H9 (cell line): Measurements from ENCODE around the gene USP5. TPM values are rescaled to one million over a fixed set of nuclear protein-coding genes. Genes with fewer than 3 reads are reported as not detected.
"Not testable (repeated sequence)": the region's sequence is repeated elsewhere in the genome, so short reads cannot be mapped to it uniquely, and the experiment has no call there.

Source experiments
- DNase-seq: peaks from one replicate; pipeline ENCODE4 v3.0.0-alpha.2; 2017
- H2AFZ ChIP-seq: one replicate; pipeline ENCODE4 v1.6.1; 2013; ENCODE audit warnings: mild to moderate bottlenecking, low read length, control low read depth, moderate library complexity
- H2AK5ac ChIP-seq: 2 replicates; pipeline ENCODE4 v1.6.1; 2013; ENCODE audit warnings: low read length, control low read depth, mixed read lengths; ENCODE audit not compliant: insufficient read length
- H2BK120ac ChIP-seq: one replicate; pipeline ENCODE4 v1.6.1; 2013; ENCODE audit warnings: low read depth, mild to moderate bottlenecking, low read length, control low read depth, inconsistent platforms; ENCODE audit not compliant: poor library complexity, severe bottlenecking
- H2BK12ac ChIP-seq: 2 replicates; pipeline ENCODE4 v1.6.1; 2013; ENCODE audit warnings: low read length, control low read depth, mixed read lengths, low read depth; ENCODE audit not compliant: insufficient read length
- H2BK15ac ChIP-seq: 2 replicates; pipeline ENCODE4 v1.6.1; 2013; ENCODE audit warnings: low read depth, low read length, control low read depth
- H2BK20ac ChIP-seq: one replicate; pipeline ENCODE4 v1.6.1; 2013; ENCODE audit warnings: low read depth, mild to moderate bottlenecking, low read length, control low read depth, inconsistent platforms; ENCODE audit not compliant: poor library complexity, severe bottlenecking
- H2BK5ac ChIP-seq: 2 replicates; pipeline ENCODE4 v1.6.1; 2013; ENCODE audit warnings: low read length, control low read depth, mixed read lengths; ENCODE audit not compliant: insufficient read length
- H3K14ac ChIP-seq: 2 replicates; pipeline ENCODE4 v1.6.1; 2013; ENCODE audit warnings: low read length, control low read depth; ENCODE audit not compliant: insufficient read depth
- H3K18ac ChIP-seq: 2 replicates; pipeline ENCODE4 v1.6.1; 2013; ENCODE audit warnings: low read depth, mild to moderate bottlenecking, mixed read lengths, low read length, control low read depth; ENCODE audit not compliant: insufficient read length
- H3K23ac ChIP-seq: 2 replicates; pipeline ENCODE4 v1.6.1; 2013; ENCODE audit warnings: low read length, control low read depth, mixed read lengths, low read depth; ENCODE audit not compliant: insufficient read length
- H3K23me2 ChIP-seq: 2 replicates; pipeline ENCODE4 v1.6.1; 2013; ENCODE audit warnings: low read depth, mild to moderate bottlenecking, mixed read lengths, low read length, control low read depth; ENCODE audit not compliant: insufficient read length, poor library complexity, severe bottlenecking
- H3K27ac ChIP-seq: 2 replicates; pipeline ENCODE4 v1.5.1; 2013; ENCODE audit warnings: low read length, control low read depth, mixed read lengths, low read depth; ENCODE audit not compliant: insufficient read length
- H3K27me3 ChIP-seq: 2 replicates; pipeline ENCODE4 v1.6.1; 2013; ENCODE audit warnings: low read length, control low read depth, inconsistent platforms; ENCODE audit not compliant: insufficient read depth
- H3K4ac ChIP-seq: 2 replicates; pipeline ENCODE4 v1.6.1; 2013; ENCODE audit warnings: low read depth, mild to moderate bottlenecking, control low read depth, inconsistent platforms, low read length, moderate library complexity
- H3K4me1 ChIP-seq: 2 replicates; pipeline ENCODE4 v1.6.1; 2013; ENCODE audit warnings: low read length, control low read depth, inconsistent platforms; ENCODE audit not compliant: insufficient read depth
- H3K4me2 ChIP-seq: 2 replicates; pipeline ENCODE4 v1.6.1; 2013; ENCODE audit warnings: low read length, control low read depth, mixed read lengths; ENCODE audit not compliant: insufficient read length, insufficient read depth
- H3K56ac ChIP-seq: 2 replicates; pipeline ENCODE4 v1.6.1; 2013; ENCODE audit warnings: low read depth, mild to moderate bottlenecking, mixed read lengths, low read length, control low read depth; ENCODE audit not compliant: insufficient read length
- H3K79me1 ChIP-seq: 2 replicates; pipeline ENCODE4 v1.6.1; 2013; ENCODE audit warnings: low read depth, mild to moderate bottlenecking, moderate library complexity, low read length, control low read depth, inconsistent platforms; ENCODE audit not compliant: insufficient read depth, poor library complexity, severe bottlenecking
- H3K79me2 ChIP-seq: 2 replicates; pipeline ENCODE4 v1.6.1; 2013; ENCODE audit warnings: low read length, control low read depth, inconsistent platforms; ENCODE audit not compliant: insufficient read depth
- H3K9ac ChIP-seq: 2 replicates; pipeline ENCODE4 v1.6.1; 2013; ENCODE audit warnings: low read length, control low read depth, mixed read lengths; ENCODE audit not compliant: insufficient read length; ENCODE audit errors: extremely low read depth
- H3K9me3 ChIP-seq: one replicate; pipeline ENCODE4 v1.6.1; 2013; ENCODE audit warnings: low read depth, low read length, inconsistent platforms; ENCODE audit not compliant: control insufficient read depth
- H3T11ph ChIP-seq: one replicate; pipeline ENCODE4 v1.6.1; 2013; ENCODE audit warnings: mild to moderate bottlenecking, low read length, control low read depth, inconsistent platforms
- H4K20me1 ChIP-seq: one replicate; pipeline ENCODE4 v1.6.1; 2013; ENCODE audit not compliant: control insufficient read depth, insufficient read length, insufficient read depth
- H4K5ac ChIP-seq: 2 replicates; pipeline ENCODE4 v1.6.1; 2013; ENCODE audit warnings: low read depth, mild to moderate bottlenecking, mixed read lengths, low read length, control low read depth; ENCODE audit not compliant: insufficient read length
- H4K8ac ChIP-seq: replicated peaks from 2 replicates; pipeline ENCODE4 v1.6.1; 2013; ENCODE audit warnings: low read length, control low read depth, mixed read lengths, low read depth; ENCODE audit not compliant: insufficient read length
- H4K91ac ChIP-seq: 2 replicates; pipeline ENCODE4 v1.6.1; 2013; ENCODE audit warnings: low read depth, mild to moderate bottlenecking, moderate library complexity, mixed read lengths, low read length, control low read depth; ENCODE audit not compliant: insufficient read length
- H3K27ac Mint-ChIP-seq, 3 experiments: 2 replicates in 2 of 3; 3 replicates in 1 of 3; pipeline ENCODE4 v1.8.0; 2020 to 2021; ENCODE audit warnings: mixed read lengths in 3 of 3, mild to moderate bottlenecking in 1 of 3, moderate library complexity in 1 of 3
- H3K27me3 Mint-ChIP-seq: 2 replicates; pipeline ENCODE4 v1.8.0; 2021; ENCODE audit warnings: low read depth, mild to moderate bottlenecking, moderate library complexity, mixed read lengths
- H3K36me3 Mint-ChIP-seq, 3 experiments: 2 replicates in 2 of 3; 3 replicates in 1 of 3; pipeline ENCODE4 v1.8.0; 2020 to 2021; ENCODE audit warnings: low read depth in 3 of 3, mixed read lengths in 3 of 3; ENCODE audit not compliant: insufficient read depth in 1 of 3
- H3K4me1 Mint-ChIP-seq, 2 experiments: 2 replicates each; pipeline ENCODE4 v1.8.0; 2020; ENCODE audit warnings: mixed read lengths in 2 of 2
- H3K4me3 Mint-ChIP-seq, 2 experiments: 2 replicates in 1 of 2; 3 replicates in 1 of 2; pipeline ENCODE4 v1.8.0; 2020 to 2021; ENCODE audit warnings: mild to moderate bottlenecking in 2 of 2, mixed read lengths in 2 of 2, moderate library complexity in 1 of 2
- H3K9me3 Mint-ChIP-seq, 2 experiments: 2 replicates in 1 of 2; 3 replicates in 1 of 2; pipeline ENCODE4 v1.8.0; 2020; ENCODE audit warnings: mild to moderate bottlenecking in 2 of 2, mixed read lengths in 2 of 2, moderate library complexity in 1 of 2
- CTCF ChIP-seq: fragments of 200-600 bp; sonication (generic); conservative IDR thresholded peaks from 3 replicates; pipeline ENCODE4 v1.8.0; 2021; ENCODE audit warnings: antibody characterized with exemption, mild to moderate bottlenecking
- WGBS: extraction: QIAGEN DNeasy Blood & Tissue Kit; methylation state at CpG from one replicate; pipeline ENCODE4 v1.1.7; 2013; ENCODE audit warnings: missing lambda C conversion rate, low lambda C conversion rate, mixed read lengths; ENCODE audit not compliant: insufficient read length; ENCODE audit errors: extremely low coverage; 5-methylcytosine and 5-hydroxymethylcytosine counted together
- total RNA-seq: library from RNA; stranded (reverse); gene quantifications from 2 replicates; pipeline ENCODE4 v1.2.1, GENCODE V29; 2021

USP5 gene
- total RNA-seq, 1 experiment from 2014 or later, result 143 TPM

GRCh38 chr12:6863586-6864321 lies 11.8 kb downstream of the USP5 start:
- Histone ChIP-seq H4K91ac (no peak overlapping the region), H2BK120ac (no peak overlapping the region), H3K27ac (no peak overlapping the region), H3K9ac (no peak overlapping the region), H3K4me2 (no peak overlapping the region), H4K20me1 (no peaks in the 10 kb centered on the region), H3K23me2 (peaks cover 9% of the 10 kb centered on the region), H3K4ac (no peak overlapping the region), H4K5ac (no peak overlapping the region), H3T11ph (no peak overlapping the region), H3K56ac (no peak overlapping the region), H2BK5ac (no peak overlapping the region), H3K4me1 (no peaks in the 10 kb centered on the region; the same call in 1 of the 2 replicates), H3K27me3 (no peaks in the 10 kb centered on the region), H2BK12ac (no peak overlapping the region), H4K8ac (no peak overlapping the region), H3K23ac (no peak overlapping the region), H2BK20ac (no peak overlapping the region), H3K18ac (no peak overlapping the region), H2BK15ac (no peak overlapping the region), H3K79me2 (peaks cover 5% of the 10 kb centered on the region; the same call in 1 of the 2 replicates), H2AFZ (no peak overlapping the region), H2AK5ac (no peak overlapping the region), H3K14ac (no peak overlapping the region), H3K79me1 (no peaks in the 10 kb centered on the region), H3K9me3 (no peaks in the 10 kb centered on the region)
- no peak overlapping the region; a peak in 1 of 5 replicates for H3K4me3 Mint-ChIP-seq
- peaks cover 50 to 78% (median 71%) of the 10 kb centered on the region in 3 experiments for H3K36me3 Mint-ChIP-seq
- DNase-seq, result no peak
- TF ChIP-seq CTCF, result no peak
- WGBS, result no CpG with 5 or more reads among the region's 16 CpGs
- no peaks in the 10 kb centered on the region for H3K27me3 Mint-ChIP-seq
- H3K4me1 Mint-ChIP-seq, result peaks cover 19 to 22% of the 10 kb centered on the region in 2 experiments
- H3K9me3 Mint-ChIP-seq, result no peaks in the 10 kb centered on the region; a peak in 1 of 5 replicates
- no peak overlapping the region; a peak in 1 of 7 replicates for H3K27ac Mint-ChIP-seq

DNA sequence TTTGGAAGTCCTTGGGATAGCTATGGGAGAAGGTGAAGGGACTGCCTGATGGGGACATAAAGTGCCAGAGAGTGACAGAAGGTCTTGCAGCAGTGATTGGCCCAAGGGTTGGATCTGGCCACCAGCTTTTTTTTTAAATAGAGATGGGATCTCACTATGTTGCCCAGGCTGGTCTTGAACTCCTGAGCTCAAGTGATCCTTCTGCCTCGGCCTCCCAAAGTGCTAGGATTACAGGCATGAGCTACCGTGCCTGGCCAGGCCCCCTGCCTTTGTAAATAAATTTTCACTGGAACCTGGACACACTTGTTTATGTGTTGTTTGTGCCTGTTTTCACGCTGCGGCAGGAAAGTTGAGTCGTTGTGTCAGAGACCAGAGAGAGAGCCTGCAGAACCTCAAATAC lies 13.4 kb downstream of the USP5 start:
- peaks cover 56 to 79% (median 74%) of the 10 kb centered on the region in 3 experiments for H3K36me3 Mint-ChIP-seq
- H4K20me1 ChIP-seq, result not testable (repeated sequence)

More for the DNA sequence above, 13.4 kb downstream of the USP5 start:
- Mint-ChIP-seq H3K4me1 (peaks cover 31 to 36% of the 10 kb centered on the region in 2 experiments), H3K4me3 (peak overlapping the region in 1 of 2 experiments; percentile 58; a peak in 2 of 5 replicates)
- not testable (repeated sequence) for H3K9me3 Mint-ChIP-seq, H4K91ac ChIP-seq, H2AK5ac ChIP-seq, H3K27ac ChIP-seq, H4K5ac ChIP-seq, H4K8ac ChIP-seq, H3K27ac Mint-ChIP-seq, H3T11ph ChIP-seq, H2AFZ ChIP-seq, H2BK5ac ChIP-seq, H3K23me2 ChIP-seq, H3K27me3 Mint-ChIP-seq, H2BK12ac ChIP-seq, H3K9me3 ChIP-seq, H3K9ac ChIP-seq, H3K23ac ChIP-seq, H3K4ac ChIP-seq, DNase-seq, H2BK120ac ChIP-seq, H3K56ac ChIP-seq, H3K79me2 ChIP-seq, H3K18ac ChIP-seq, H2BK20ac ChIP-seq, H3K14ac ChIP-seq, H3K27me3 ChIP-seq, H3K4me1 ChIP-seq, H3K79me1 ChIP-seq, H2BK15ac ChIP-seq, H3K4me2 ChIP-seq
- WGBS, result no CpG with 5 or more reads among the region's 5 CpGs
